ENCODE data around the gene ERC2.
A peak's percentile ranks its signal among the peaks of the same experiment; 100 is the strongest.

The ERC2 gene

DNA sequence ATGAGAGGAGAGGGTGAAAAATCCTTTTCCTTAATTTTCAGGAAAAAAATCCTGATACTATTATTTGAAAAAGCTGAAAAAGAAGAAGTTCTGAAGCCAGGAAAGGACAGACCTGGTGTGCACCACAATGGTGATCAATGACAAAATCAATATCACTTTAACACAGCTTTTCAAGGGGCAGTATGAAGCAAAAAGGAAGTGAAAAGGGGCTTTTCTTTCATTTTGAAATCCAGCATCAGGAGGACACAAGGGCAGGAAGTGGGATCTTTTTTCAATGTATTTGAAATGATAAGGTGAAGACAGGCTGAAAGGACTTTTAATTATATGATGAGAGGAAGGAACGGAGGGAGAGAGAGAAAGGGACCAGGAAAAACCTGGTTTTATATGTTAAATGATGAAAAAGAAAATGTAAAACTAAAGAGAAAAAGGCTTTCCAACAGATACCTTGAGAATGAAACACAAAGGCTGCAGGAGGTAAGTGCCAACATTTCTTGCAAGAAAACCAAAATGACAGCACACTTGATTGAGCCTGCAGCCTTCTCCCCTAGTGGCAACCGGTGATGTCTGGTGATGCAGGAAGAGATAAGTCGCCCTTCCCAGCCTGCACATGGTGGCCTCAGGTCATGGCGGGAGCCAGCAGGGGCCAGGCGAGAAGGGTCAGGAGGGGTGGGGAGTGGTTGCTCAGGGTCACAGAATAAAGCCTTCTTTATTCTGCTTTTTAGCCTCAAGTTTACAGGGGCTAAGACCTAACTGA, 744.4 kb downstream of the ERC2 start:
- Histone ChIP-seq H3K79me1 (ENCODE audit: low read length) (peaks cover 4% of the 10 kb centered on the region), H3K4ac (ENCODE audit: low read depth, low read length) (no peak overlapping the region), H4K12ac (ENCODE audit: low read depth, low read length) (no peak overlapping the region), H4K8ac (ENCODE audit: low read depth, low read length) (no peak overlapping the region), H3K9ac (ENCODE audit: low read length) (no peak overlapping the region), H2AK5ac (ENCODE audit: low read length) (no peak overlapping the region), H3K4me2 (ENCODE audit: low read length) (no peak overlapping the region), H3K14ac (ENCODE audit: low read length) (no peak overlapping the region), H3K4me3 (ENCODE audit: low read depth, low read length) (no peak overlapping the region), H4K91ac (ENCODE audit: low read depth, low read length) (no peak overlapping the region), H2BK120ac (ENCODE audit: insufficient read depth, low read length, poor library complexity) (no peak overlapping the region), H3K23ac (ENCODE audit: low read length) (no peak overlapping the region), H2AFZ (ENCODE audit: insufficient read depth, low read length, poor library complexity) (no peak overlapping the region), H3K27ac (ENCODE audit: low read depth, low read length) (peak overlapping the region; percentile 64), H3K27me3 (ENCODE audit: insufficient read depth, low read length) (no peaks in the 10 kb centered on the region), H3K36me3 (ENCODE audit: control insufficient read depth in 1 of 2, insufficient read depth in 2 of 2, low read length in 2 of 2) (no peaks in the 10 kb centered on the region), H3K79me2 (ENCODE audit: control insufficient read depth, insufficient read depth, low read length, poor library complexity) (no peaks in the 10 kb centered on the region), H3K9me3 (ENCODE audit: insufficient read depth, low read depth, low read length) (no peaks in the 10 kb centered on the region), H3K4me1 (ENCODE audit: control insufficient read depth in 1 of 2, insufficient read depth in 2 of 2, low read length in 2 of 2) (peaks cover 2 to 8% of the 10 kb centered on the region in 2 experiments), H3K18ac (ENCODE audit: low read length) (no peak overlapping the region), H2BK12ac (ENCODE audit: low read length) (no peak overlapping the region), H2BK5ac (ENCODE audit: low read depth, low read length, poor library complexity) (peak overlapping the region; percentile 37)
- WGBS (ENCODE audit: extremely low coverage, insufficient coverage, insufficient read length): no CpG with 5 or more reads among the region's 5 CpGs
- DNase-seq: peak; percentile 16 to 22

DNA sequence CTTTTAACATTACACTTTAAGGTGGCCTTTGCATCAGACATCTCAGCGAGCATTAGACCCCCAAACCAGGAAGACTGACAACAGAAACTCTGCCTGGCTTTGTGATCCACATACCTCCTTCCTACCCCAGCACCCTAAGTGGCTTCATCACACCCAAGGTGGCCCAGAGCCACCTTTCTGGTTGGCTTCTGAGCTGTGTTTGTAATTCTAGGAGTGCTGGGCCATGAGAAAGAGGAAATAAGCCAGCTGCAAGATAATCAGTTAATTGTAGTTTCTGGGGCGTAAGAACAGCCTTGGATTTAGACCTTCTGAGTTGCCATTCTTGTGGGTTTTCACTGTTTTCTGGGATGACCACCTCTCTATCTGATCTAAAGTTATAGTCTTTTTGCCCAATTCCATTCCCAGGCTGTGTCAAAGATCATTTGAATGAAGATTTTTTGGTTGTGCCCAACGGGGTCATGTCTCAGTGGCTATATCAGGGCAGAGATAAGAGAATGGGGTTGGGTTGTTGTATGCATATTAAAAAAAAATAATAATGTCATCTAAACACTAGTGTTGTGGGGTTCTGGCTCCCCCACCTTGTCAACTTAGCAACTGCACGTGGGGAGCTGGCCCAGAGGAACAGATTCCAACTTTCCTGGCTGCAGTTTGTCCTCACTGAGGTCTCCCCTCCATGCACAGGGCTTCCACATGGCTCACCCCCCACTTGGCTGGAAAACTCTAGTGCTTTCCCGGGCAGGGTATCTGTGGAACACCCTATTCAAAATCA, 746.4 kb downstream of the ERC2 start:
- Histone ChIP-seq H4K91ac (ENCODE audit: low read depth, low read length) (peak overlapping the region; percentile 2), H2AFZ (ENCODE audit: insufficient read depth, low read length, poor library complexity) (no peak overlapping the region), H2BK5ac (ENCODE audit: low read depth, low read length, poor library complexity) (peak overlapping the region; percentile 6), H3K18ac (ENCODE audit: low read length) (no peak overlapping the region), H3K4me1 (ENCODE audit: control insufficient read depth in 1 of 2, insufficient read depth in 2 of 2, low read length in 2 of 2) (peaks cover 2 to 8% of the 10 kb centered on the region in 2 experiments), H3K23ac (ENCODE audit: low read length) (no peak overlapping the region), H3K27ac (ENCODE audit: low read depth, low read length) (no peak overlapping the region), H2BK120ac (ENCODE audit: insufficient read depth, low read length, poor library complexity) (peak overlapping the region; percentile 72), H4K8ac (ENCODE audit: low read depth, low read length) (no peak overlapping the region), H2AK5ac (ENCODE audit: low read length) (peak overlapping the region; percentile 92), H3K36me3 (ENCODE audit: control insufficient read depth in 1 of 2, insufficient read depth in 2 of 2, low read length in 2 of 2) (no peaks in the 10 kb centered on the region), H3K9ac (ENCODE audit: low read length) (no peak overlapping the region), H3K9me3 (ENCODE audit: insufficient read depth, low read depth, low read length) (no peaks in the 10 kb centered on the region), H3K27me3 (ENCODE audit: insufficient read depth, low read length) (no peaks in the 10 kb centered on the region), H3K79me2 (ENCODE audit: control insufficient read depth, insufficient read depth, low read length, poor library complexity) (no peaks in the 10 kb centered on the region), H3K4me3 (ENCODE audit: low read depth, low read length) (no peak overlapping the region), H3K79me1 (ENCODE audit: low read length) (peaks cover 4% of the 10 kb centered on the region), H3K4me2 (ENCODE audit: low read length) (no peak overlapping the region), H3K14ac (ENCODE audit: low read length) (peak overlapping the region; percentile 81), H3K4ac (ENCODE audit: low read depth, low read length) (peak overlapping the region; percentile 44), H4K12ac (ENCODE audit: low read depth, low read length) (no peak overlapping the region), H2BK12ac (ENCODE audit: low read length) (peak overlapping the region; percentile 79)
- peak in 1 of 2 donors; percentile 8 for DNase-seq
- no CpG with 5 or more reads among the region's 5 CpGs for WGBS (ENCODE audit: extremely low coverage, insufficient coverage, insufficient read length)

- peaks cover 2 to 8% of the 10 kb centered on the region in 2 experiments for H3K4me1 ChIP-seq (ENCODE audit: control insufficient read depth in 1 of 2, insufficient read depth in 2 of 2, low read length in 2 of 2)
- no peak overlapping the region for H3K4me2 ChIP-seq (ENCODE audit: low read length)
- H4K91ac ChIP-seq (ENCODE audit: low read depth, low read length): no peak overlapping the region
- H3K4ac ChIP-seq (ENCODE audit: low read depth, low read length): no peak overlapping the region
- H3K79me1 ChIP-seq (ENCODE audit: low read length): peaks cover 4% of the 10 kb centered on the region
- no peak overlapping the region for H4K8ac ChIP-seq (ENCODE audit: low read depth, low read length)
- no peak overlapping the region for H4K12ac ChIP-seq (ENCODE audit: low read depth, low read length)
- no peak overlapping the region for H2BK5ac ChIP-seq (ENCODE audit: low read depth, low read length, poor library complexity)
- no peak for DNase-seq
- H2AFZ ChIP-seq (ENCODE audit: insufficient read depth, low read length, poor library complexity): no peak overlapping the region
- no peak overlapping the region for H3K4me3 ChIP-seq (ENCODE audit: low read depth, low read length)
- no peak overlapping the region for H3K14ac ChIP-seq (ENCODE audit: low read length)
- no peak overlapping the region for H3K27ac ChIP-seq (ENCODE audit: low read depth, low read length)
- H2BK120ac ChIP-seq (ENCODE audit: insufficient read depth, low read length, poor library complexity): no peak overlapping the region
- no peak overlapping the region for H3K9ac ChIP-seq (ENCODE audit: low read length)
- no peak overlapping the region for H2BK12ac ChIP-seq (ENCODE audit: low read length)
- H3K23ac ChIP-seq (ENCODE audit: low read length): no peak overlapping the region
- no peak overlapping the region for H2AK5ac ChIP-seq (ENCODE audit: low read length)
- H3K79me2 ChIP-seq (ENCODE audit: control insufficient read depth, insufficient read depth, low read length, poor library complexity): no peaks in the 10 kb centered on the region
- no peaks in the 10 kb centered on the region for H3K36me3 ChIP-seq (ENCODE audit: control insufficient read depth in 1 of 2, insufficient read depth in 2 of 2, low read length in 2 of 2)
- no peaks in the 10 kb centered on the region for H3K27me3 ChIP-seq (ENCODE audit: insufficient read depth, low read length)
- H3K9me3 ChIP-seq (ENCODE audit: insufficient read depth, low read depth, low read length): no peaks in the 10 kb centered on the region
- H3K18ac ChIP-seq (ENCODE audit: low read length): no peak overlapping the region
Measured at GRCh38 chr3:55720614-55721013, 747.7 kb downstream of the ERC2 start.

GRCh38 chr3:55719508-55719907, 748.8 kb downstream of the ERC2 start:
- Histone ChIP-seq H3K4ac (ENCODE audit: low read depth, low read length) (no peak overlapping the region), H3K4me1 (ENCODE audit: control insufficient read depth in 1 of 2, insufficient read depth in 2 of 2, low read length in 2 of 2) (peaks cover 2 to 6% of the 10 kb centered on the region in 2 experiments), H2AFZ (ENCODE audit: insufficient read depth, low read length, poor library complexity) (no peak overlapping the region), H3K9ac (ENCODE audit: low read length) (no peak overlapping the region), H2BK5ac (ENCODE audit: low read depth, low read length, poor library complexity) (no peak overlapping the region), H3K79me1 (ENCODE audit: low read length) (peaks cover 2% of the 10 kb centered on the region), H2BK120ac (ENCODE audit: insufficient read depth, low read length, poor library complexity) (no peak overlapping the region), H2BK12ac (ENCODE audit: low read length) (no peak overlapping the region), H3K23ac (ENCODE audit: low read length) (no peak overlapping the region), H3K27ac (ENCODE audit: low read depth, low read length) (no peak overlapping the region), H3K79me2 (ENCODE audit: control insufficient read depth, insufficient read depth, low read length, poor library complexity) (no peaks in the 10 kb centered on the region), H3K36me3 (ENCODE audit: control insufficient read depth in 1 of 2, insufficient read depth in 2 of 2, low read length in 2 of 2) (no peaks in the 10 kb centered on the region), H3K4me2 (ENCODE audit: low read length) (no peak overlapping the region), H3K9me3 (ENCODE audit: insufficient read depth, low read depth, low read length) (no peaks in the 10 kb centered on the region), H3K18ac (ENCODE audit: low read length) (no peak overlapping the region), H4K8ac (ENCODE audit: low read depth, low read length) (no peak overlapping the region), H3K4me3 (ENCODE audit: low read depth, low read length) (no peak overlapping the region), H2AK5ac (ENCODE audit: low read length) (no peak overlapping the region), H3K27me3 (ENCODE audit: insufficient read depth, low read length) (no peaks in the 10 kb centered on the region), H4K12ac (ENCODE audit: low read depth, low read length) (no peak overlapping the region), H3K14ac (ENCODE audit: low read length) (no peak overlapping the region), H4K91ac (ENCODE audit: low read depth, low read length) (no peak overlapping the region)
- DNase-seq: no peak
